ENCODE data around the gene CEP44. TPM values are rescaled to one million over a fixed set of nuclear protein-coding genes. Genes with fewer than 3 reads are reported as not detected.

The CEP44 gene
- total RNA-seq, 1 experiment from 2014 or later, result 20.0 TPM

GRCh38 chr4:174252412-174252811 is 31.3 kb upstream of the CEP44 start:
- H3K9me3 ChIP-seq, result no peaks in the 10 kb centered on the region
- ChIA-PET CTCF (no interaction called here), POLR2A (no interaction called here)
- no peak for DNase-seq
- intact Hi-C loops (cut with micrococcal nuclease; ENCODE audit: unreplicated experiment), result no loop called here
- no peak overlapping the region for H3K4me3 ChIP-seq (ENCODE audit: low read depth, low read length)
- Mint-ChIP-seq H3K4me1 (ENCODE audit: low read depth, unreplicated experiment) (no peaks in the 10 kb centered on the region), H3K9me3 (ENCODE audit: unreplicated experiment) (no peaks in the 10 kb centered on the region), H3K4me3 (ENCODE audit: unreplicated experiment) (no peak overlapping the region), H3K36me3 (ENCODE audit: insufficient read depth, unreplicated experiment) (no peaks in the 10 kb centered on the region), H3K27me3 (ENCODE audit: insufficient read depth, unreplicated experiment) (no peaks in the 10 kb centered on the region), H3K27ac (ENCODE audit: unreplicated experiment) (no peak overlapping the region)
- TF ChIP-seq CTCF (IDR thresholded peaks at IDR 0.05; ENCODE audit: insufficient read depth in 1 of 2, low read depth in 1 of 2, low read length in 1 of 2, severe bottlenecking in 1 of 2, unreplicated experiment in 1 of 2), result no peak
- H3K4me1 ChIP-seq, result no peaks in the 10 kb centered on the region
- no peaks in the 10 kb centered on the region for H3K36me3 ChIP-seq (ENCODE audit: control insufficient read depth, insufficient read depth, low read length)
- no peaks in the 10 kb centered on the region for H3K27me3 ChIP-seq (replicated peaks; ENCODE audit: control insufficient read depth, insufficient read depth, low read length)
- BruUV-seq (replicated peaks), result no TSS peak

- Mint-ChIP-seq H3K4me3 (ENCODE audit: unreplicated experiment) (no peak overlapping the region), H3K9me3 (ENCODE audit: unreplicated experiment) (no peaks in the 10 kb centered on the region), H3K4me1 (ENCODE audit: low read depth, unreplicated experiment) (no peaks in the 10 kb centered on the region), H3K27ac (ENCODE audit: unreplicated experiment) (no peak overlapping the region), H3K36me3 (ENCODE audit: insufficient read depth, unreplicated experiment) (no peaks in the 10 kb centered on the region), H3K27me3 (ENCODE audit: insufficient read depth, unreplicated experiment) (no peaks in the 10 kb centered on the region)
- intact Hi-C loops (cut with micrococcal nuclease; ENCODE audit: unreplicated experiment), result no loop called here
- ChIA-PET CTCF (no interaction called here), POLR2A (no interaction called here)
- Histone ChIP-seq H3K27me3 (replicated peaks; ENCODE audit: control insufficient read depth, insufficient read depth, low read length) (no peaks in the 10 kb centered on the region), H3K9me3 (no peaks in the 10 kb centered on the region), H3K36me3 (ENCODE audit: control insufficient read depth, insufficient read depth, low read length) (no peaks in the 10 kb centered on the region), H3K4me1 (no peaks in the 10 kb centered on the region), H3K4me3 (ENCODE audit: low read depth, low read length) (no peak overlapping the region)
- no peak for TF ChIP-seq CTCF (IDR thresholded peaks at IDR 0.05; ENCODE audit: insufficient read depth in 1 of 2, low read depth in 1 of 2, low read length in 1 of 2, severe bottlenecking in 1 of 2, unreplicated experiment in 1 of 2)
- BruUV-seq (replicated peaks), result no TSS peak
- no peak for DNase-seq
These were observed 29.1 kb upstream of the CEP44 start for GRCh38 chr4:174254613-174255012.

GRCh38 chr4:174255374-174255773 is 28.3 kb upstream of the CEP44 start:
- H3K9me3 ChIP-seq, result no peaks in the 10 kb centered on the region
- Mint-ChIP-seq H3K4me1 (ENCODE audit: low read depth, unreplicated experiment) (no peaks in the 10 kb centered on the region), H3K27me3 (ENCODE audit: insufficient read depth, unreplicated experiment) (no peaks in the 10 kb centered on the region), H3K9me3 (ENCODE audit: unreplicated experiment) (no peaks in the 10 kb centered on the region), H3K27ac (ENCODE audit: unreplicated experiment) (no peak overlapping the region), H3K4me3 (ENCODE audit: unreplicated experiment) (no peak overlapping the region), H3K36me3 (ENCODE audit: insufficient read depth, unreplicated experiment) (no peaks in the 10 kb centered on the region)
- intact Hi-C loops (cut with micrococcal nuclease; ENCODE audit: unreplicated experiment), result no loop called here
- ChIA-PET POLR2A (no interaction called here), CTCF (no interaction called here)
- H3K4me1 ChIP-seq, result peaks cover 6% of the 10 kb centered on the region; the same call in 1 of the 2 replicates
- no peak overlapping the region for H3K4me3 ChIP-seq (ENCODE audit: low read depth, low read length)
- no peak for DNase-seq
- H3K36me3 ChIP-seq (ENCODE audit: control insufficient read depth, insufficient read depth, low read length), result no peaks in the 10 kb centered on the region
- no peak for TF ChIP-seq CTCF (IDR thresholded peaks at IDR 0.05; ENCODE audit: insufficient read depth in 1 of 2, low read depth in 1 of 2, low read length in 1 of 2, severe bottlenecking in 1 of 2, unreplicated experiment in 1 of 2)
- H3K27me3 ChIP-seq (replicated peaks; ENCODE audit: control insufficient read depth, insufficient read depth, low read length), result no peaks in the 10 kb centered on the region
- no TSS peak for BruUV-seq (replicated peaks)

Data from Caco-2 (cell line).